Heart left ventricle (tissue), 13 donors: ENCODE measurements around the gene MMP24OS.

Experiments
- POLR2A ChIP-seq, 2 donors: fragments of 450-650 bp; IDR thresholded peaks; one replicate each; pipeline ENCODE4 v1.6.1; 2017; ENCODE audit warnings: antibody characterized with exemption in 2 of 2, mild to moderate bottlenecking in 2 of 2, moderate library complexity in 2 of 2
- TF ChIP-seq, protein P1 (sequence below), 12 donors: fragments of 200-600 bp; sonication (generic) in 4 of 12; IDR thresholded peaks; one replicate each; pipeline versions ENCODE4 v1.5.0 to v1.8.0; 2018 to 2022; ENCODE audit warnings: antibody characterized with exemption in 12 of 12, mild to moderate bottlenecking in 5 of 12
- donor health status: ischemic (EF 13 %, LVEDD 7.1; RV severe dilation, severe dysfunction).
- donor health status: DM: no; HTN: yes; CAD: no.
- donor health status: DM: no; HTN: no; CAD: no.
- donor health status: ischemic (EF 25% LVEDD 6.9; RV normal size, moderate dysfunction).
- donor health status: ischemic (EF 25% LVEDD 5.7; RV mildly dilated, moderate dysfunction).
- donor health status: ischemic (EF 35%, LVEDD 5.7; RV mildly dilated, moderate dysfunction).
- donor health status: nonischemic (EF 11% LVEDD 7.7; RV severe dilation, severe dysfunction).
- donor health status: DM: yes; HTN: yes; CAD: no.
- donor health status: PGD.
- donor health status: ischemic (EF 29% LVEDD 5.4; RV normal size, mild dysfunction).
- donor health status: nonischemic (EF 23%, LVEDD 6.1; RV moderate dilation, normal function).

DNA sequence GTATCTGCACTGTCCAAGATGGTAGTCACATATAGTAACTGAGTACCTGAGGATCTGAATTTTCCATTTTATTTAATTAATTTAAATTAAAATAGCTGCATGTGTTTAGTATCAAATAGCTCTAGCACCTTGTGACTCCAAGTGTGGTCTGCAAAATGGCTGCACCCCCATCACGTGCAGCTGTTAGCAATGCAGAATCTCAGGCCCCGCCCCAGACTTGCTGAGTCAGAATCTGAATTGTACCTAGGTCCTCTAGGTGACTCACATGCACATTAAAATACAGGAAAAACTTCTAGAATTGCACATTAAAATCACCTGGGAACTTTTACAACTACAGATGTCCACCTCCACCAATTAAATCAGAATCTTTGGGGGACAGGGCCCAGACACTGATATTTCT lies 33.5 kb upstream of the MMP24OS start:
- TF ChIP-seq, protein P1, sequence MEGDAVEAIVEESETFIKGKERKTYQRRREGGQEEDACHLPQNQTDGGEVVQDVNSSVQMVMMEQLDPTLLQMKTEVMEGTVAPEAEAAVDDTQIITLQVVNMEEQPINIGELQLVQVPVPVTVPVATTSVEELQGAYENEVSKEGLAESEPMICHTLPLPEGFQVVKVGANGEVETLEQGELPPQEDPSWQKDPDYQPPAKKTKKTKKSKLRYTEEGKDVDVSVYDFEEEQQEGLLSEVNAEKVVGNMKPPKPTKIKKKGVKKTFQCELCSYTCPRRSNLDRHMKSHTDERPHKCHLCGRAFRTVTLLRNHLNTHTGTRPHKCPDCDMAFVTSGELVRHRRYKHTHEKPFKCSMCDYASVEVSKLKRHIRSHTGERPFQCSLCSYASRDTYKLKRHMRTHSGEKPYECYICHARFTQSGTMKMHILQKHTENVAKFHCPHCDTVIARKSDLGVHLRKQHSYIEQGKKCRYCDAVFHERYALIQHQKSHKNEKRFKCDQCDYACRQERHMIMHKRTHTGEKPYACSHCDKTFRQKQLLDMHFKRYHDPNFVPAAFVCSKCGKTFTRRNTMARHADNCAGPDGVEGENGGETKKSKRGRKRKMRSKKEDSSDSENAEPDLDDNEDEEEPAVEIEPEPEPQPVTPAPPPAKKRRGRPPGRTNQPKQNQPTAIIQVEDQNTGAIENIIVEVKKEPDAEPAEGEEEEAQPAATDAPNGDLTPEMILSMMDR (IDR thresholded peaks at IDR 0.05) = no peak
- TF ChIP-seq POLR2A (IDR thresholded peaks at IDR 0.05) = no peak
